GM21447 (cell line): ENCODE results near the gene AXIN1.
A peak's percentile ranks its signal among the peaks of the same experiment; 100 is the strongest.
"Not testable (repeated sequence)": the region's sequence is repeated elsewhere in the genome, so short reads cannot be mapped to it uniquely, and the experiment has no call there.

Source experiments
- ATAC-seq: cut with Tn5 transposase; IDR thresholded peaks from one replicate; pipeline ENCODE4 v1.9.1; 2021; ENCODE audit not compliant: unreplicated experiment

AXIN1 gene

DNA sequence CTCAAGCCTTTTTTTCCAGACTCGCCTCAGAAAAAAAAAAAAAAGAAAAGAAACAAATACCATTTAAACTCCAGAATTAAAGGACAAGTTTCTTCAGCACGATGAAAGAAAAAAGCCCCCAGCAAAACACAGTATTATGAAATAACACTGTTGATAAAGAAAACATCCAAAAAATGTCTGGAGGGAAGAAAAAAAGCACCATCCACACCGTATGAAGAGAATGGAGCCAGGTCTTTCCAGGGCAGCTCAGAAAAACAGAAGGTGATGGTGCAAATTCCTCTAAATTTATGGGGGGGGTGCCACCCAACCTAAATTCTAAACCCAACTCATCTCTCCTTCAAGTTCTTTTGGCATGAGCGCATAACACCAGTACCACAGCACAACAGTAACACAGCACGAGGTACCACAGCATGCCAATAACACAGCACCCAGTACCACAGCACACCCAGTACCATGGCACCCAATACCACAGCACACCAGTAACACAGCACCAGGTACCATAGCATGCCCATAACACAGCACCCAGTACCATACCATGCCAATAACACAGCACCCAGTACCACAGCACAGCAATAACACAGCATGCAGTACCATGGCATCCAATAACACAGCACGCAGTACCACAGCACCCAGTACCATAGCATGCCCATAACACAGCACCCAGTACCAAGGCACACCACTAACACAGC, 19.0 kb downstream of the AXIN1 start:
- ATAC-seq = no peak

DNA sequence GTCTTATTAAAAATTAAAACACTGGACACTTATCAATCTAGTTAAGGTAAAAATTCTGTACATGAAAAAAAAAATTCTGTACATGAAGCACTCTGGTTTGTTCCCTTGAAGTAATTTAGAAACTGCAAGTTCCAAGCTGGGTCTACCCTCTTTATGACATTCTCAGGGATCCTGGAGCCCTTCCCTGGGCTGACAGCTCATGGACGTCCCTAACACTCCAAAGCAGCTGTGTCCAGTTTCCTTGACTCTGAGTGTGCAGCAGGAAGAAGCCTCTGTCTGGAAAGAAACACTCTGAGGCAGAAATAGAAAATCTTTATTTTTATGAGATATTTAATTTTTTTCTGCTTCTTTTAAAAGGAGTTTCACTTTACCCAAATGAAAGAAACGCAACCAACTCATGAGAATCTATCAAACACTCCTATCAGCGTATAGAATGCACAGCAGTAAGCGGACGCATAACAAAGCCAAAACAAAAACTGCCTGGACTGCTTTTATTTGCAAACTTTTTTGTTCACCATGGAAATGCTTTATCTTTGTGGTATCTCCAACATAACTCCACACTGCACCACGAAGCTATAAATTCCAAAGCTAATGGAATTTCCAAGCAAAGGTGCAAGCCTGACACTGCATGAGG, 21.2 kb downstream of the AXIN1 start:
- ATAC-seq = not testable (repeated sequence)

DNA sequence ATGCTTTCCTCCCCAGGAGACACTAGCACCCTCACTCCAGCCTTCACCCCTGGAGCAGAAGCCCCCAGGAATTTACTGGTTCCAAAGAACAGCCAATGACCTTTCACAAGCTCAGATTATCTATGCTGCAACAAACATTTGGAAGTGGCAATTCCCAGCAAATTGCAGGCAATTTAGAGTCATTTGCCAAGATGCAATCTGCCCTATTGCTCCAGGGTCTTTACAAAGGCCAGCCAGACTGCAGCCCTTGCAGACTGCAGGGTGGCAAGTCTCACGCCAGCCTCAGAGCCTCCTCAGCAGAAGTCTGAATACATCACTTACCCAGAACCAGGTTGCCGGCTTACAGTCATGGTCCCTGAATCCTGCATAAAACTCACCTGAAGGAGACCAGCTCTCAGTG, 21.8 kb downstream of the AXIN1 start:
- no peak for ATAC-seq

DNA sequence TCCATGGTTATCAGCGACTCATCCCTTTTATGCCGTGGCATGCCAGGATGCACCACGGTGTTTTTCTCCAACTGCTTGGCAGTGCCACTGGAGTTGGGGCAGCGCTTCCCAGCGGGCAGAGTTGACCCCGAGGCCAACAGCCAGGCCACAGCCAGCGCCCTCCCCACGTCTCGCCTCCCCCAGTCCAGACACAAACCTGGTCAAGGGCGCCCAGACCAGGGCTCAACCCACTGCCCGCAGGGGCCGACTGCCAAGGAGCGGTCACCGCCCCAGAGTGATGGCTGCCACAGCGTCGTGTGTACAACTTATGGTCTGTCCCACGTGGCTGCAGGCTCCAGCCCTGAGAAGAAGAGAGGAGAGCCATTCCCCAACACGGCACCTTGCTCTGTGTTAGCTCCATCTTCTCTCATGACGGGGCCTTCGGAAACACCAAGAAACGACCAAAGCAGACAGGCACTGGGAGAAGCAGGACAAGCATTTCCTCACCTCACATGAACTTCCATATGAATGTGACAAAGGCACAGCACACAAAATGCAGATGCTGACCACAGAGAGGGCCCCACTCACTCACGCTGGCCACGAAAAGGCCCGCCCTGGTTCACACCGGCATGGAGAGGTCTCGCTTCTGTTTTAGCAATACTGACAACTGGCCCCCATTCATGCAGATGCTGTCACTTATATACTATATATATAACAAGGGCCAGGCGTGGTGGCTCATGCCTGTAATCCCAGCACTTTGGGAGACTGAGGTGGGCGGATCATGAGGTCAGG, 27.0 kb downstream of the AXIN1 start:
- no peak for ATAC-seq

DNA sequence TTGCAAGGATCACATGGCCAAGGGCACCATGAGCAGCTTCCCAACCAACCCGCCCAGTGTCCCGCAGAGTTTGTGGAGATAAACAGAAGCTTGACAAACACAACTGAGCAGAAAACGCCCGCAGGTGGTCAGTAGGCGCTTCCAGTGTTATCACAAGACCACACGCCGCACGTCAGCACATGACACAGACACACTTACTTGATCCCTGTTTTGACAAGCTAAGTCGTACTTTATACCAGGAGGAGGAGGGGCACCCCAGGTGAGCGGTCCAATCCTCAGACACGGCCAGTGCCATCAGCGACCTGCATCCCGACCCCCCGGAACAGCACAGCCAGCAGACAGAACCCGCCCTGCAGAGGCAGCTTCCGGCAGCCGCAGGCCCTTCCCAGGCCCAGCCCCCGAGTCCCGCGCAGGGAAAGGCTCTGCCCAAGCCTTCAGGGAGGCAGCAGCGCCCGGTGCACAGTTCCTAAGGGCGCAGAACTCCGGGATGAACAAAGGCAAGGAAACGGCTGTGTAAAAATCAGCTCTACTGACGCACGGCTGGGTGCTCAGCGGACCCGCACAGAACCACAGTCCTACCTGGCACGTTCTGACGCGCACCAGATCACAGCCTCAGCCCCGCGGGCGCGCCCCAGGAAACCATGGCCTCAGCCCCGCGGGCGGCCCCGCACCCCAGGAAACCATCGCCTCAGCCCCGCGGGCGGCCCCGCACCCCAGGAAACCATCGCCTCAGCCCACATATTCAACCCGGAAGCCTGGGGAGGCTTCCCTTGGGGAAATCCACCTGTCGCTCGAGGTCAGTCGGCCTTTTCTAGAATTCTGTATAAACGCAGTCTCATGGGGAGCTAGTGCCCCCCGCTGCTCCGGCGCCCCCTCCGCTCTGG, 27.8 kb downstream of the AXIN1 start:
- peak; percentile 57 for ATAC-seq

DNA sequence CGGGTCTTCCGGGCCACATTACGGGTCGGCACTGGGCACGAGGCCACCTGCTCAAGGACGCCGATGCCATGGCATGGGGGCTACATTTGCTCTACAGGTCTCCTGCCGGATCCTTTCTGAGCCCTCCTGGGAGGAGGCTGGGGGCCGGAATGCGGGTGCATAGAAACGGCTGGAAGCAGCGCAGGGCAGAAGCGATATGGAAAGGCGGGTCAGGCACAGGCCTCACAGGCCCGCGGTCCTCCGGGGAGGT, 28.4 kb downstream of the AXIN1 start:
- ATAC-seq = no peak

DNA sequence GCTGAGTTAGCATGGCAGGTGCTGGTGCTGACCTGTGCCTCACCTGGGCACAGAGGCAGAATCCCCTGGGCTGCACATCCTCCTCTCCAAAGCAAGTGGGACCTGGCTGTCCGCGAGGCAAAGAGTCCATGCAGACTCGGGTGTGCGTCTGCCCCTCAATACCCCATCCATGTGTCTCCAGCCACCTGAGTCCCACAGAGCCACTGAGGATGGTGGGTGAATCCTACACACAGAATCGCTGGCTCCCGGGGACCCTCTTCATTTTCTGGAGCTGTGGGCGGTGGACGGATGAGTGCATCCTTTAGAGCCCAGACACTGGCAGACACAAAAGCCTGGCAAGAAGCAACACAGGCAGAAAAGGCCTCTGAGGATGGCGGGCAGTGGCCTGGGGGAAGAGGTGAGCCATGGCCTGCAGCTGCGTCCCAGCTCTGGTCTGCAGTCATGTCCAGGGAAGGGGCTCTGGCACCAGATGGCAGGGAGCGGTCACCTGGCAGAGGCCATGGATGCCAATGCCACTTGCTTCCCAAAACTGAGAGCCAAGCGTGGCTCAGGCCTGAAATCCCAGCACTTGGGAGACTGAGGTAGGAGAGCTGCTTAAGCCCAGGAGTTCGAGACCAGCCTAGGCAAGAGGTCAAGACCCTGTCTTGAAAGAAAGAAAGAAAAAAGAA, 29.9 kb downstream of the AXIN1 start:
- no peak for ATAC-seq

DNA sequence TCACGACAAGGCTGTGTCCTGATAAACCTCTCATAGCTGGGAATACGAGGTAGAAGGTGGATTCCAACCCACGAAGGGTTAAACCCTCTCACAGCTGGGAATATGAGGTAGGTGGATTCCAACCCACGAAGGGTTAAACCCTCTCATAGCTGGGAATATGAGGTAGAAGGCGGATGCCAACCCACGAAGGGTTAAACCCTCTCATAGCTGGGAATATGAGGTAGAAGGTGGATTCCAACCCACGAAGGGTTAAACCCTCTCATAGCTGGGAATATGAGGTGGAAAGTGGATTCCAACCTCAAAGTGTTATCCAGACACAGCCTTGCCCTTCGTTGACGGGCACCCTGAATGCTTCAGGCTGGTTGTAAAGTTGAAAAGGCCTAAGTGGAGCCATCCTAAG, 31.0 kb downstream of the AXIN1 start:
- no peak for ATAC-seq

DNA sequence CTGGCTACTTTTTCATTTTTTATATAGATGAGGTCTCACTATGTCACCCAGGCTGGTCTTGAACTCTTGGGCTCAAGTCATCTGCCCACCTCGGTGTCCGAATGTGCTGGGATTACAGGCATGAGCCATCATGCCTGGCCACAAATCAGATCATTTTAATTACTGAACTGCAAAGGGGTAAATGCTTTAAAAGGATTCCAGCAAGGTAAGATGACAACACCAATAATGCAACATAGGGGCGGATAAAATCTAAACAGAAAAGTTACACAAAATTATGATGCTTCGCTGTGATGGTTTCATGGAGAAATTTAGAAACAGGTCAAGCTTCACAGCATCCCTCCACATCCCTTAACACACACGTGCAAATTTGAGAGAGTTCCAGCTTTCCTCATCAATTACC, 32.3 kb downstream of the AXIN1 start:
- ATAC-seq = no peak

DNA sequence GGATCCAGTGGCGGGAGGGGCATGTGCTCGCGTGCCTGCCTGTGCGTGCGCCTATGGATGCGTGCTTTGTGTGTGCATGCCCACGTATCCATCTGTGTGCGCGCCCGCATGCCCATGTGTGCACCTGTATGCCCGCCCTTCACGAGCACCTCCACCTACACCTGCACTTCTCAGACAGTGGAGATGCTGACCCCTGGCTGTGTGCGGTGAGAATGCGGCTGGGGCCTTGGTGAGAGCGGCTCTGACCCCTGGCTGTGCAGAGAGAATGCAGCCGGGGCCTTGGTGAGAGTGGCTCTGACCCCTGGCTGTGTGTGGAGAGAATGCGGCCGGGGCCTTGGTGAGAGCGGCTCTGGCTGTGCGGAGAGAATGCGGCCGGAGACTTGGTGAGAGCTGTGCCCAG, 33.9 kb downstream of the AXIN1 start:
- ATAC-seq = no peak

DNA sequence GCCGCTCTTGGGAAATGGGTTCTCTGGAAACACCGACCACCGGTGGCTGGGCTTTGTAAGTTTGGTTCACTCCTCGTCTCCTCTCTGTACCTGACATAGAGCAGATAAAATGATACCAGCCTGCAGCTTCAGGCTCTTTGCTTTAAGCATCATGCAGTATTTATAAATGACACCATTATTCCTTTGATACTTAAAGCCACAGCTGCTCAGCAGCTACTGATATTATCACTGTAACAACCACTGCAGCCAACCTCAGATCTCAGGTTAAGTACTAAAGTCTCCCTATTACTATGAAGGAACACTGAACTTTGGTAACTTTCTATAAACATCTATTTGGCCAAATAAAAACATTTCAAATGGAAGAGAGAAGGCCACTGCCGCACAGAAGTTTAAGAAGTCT, 34.9 kb downstream of the AXIN1 start:
- no peak for ATAC-seq

DNA sequence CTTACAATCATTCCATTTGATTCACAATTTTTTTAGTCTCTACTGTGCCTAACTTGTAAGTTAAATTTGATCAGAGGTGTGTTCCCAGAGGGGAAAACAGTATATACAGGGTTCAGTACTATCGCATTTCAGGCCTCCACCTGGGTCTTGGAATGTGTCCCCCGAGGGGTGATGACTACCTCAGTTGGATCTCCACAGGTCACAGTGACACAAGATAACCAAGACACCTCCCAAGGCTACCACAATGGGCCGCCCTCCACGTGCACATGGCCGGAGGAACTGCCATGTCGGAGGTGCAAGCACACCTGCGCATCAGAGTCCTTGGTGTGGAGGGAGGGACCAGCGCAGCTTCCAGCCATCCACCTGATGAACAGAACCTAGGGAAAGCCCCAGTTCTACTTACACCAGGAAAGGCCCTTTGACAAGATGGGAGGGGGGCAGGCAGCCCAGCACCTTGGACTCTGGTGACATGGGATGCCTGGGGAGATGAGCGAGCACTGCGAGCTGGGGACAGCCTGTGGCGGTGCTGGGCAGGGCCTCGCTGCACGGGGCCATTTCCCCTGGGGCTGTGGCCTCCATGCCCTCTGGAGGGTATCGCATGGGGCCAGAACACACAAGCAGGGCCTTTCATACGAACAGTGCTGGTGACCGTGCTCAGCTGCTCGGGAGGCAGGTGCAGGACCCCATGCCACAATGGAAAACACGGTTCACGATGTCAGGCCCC, 35.6 kb downstream of the AXIN1 start:
- no peak for ATAC-seq

DNA sequence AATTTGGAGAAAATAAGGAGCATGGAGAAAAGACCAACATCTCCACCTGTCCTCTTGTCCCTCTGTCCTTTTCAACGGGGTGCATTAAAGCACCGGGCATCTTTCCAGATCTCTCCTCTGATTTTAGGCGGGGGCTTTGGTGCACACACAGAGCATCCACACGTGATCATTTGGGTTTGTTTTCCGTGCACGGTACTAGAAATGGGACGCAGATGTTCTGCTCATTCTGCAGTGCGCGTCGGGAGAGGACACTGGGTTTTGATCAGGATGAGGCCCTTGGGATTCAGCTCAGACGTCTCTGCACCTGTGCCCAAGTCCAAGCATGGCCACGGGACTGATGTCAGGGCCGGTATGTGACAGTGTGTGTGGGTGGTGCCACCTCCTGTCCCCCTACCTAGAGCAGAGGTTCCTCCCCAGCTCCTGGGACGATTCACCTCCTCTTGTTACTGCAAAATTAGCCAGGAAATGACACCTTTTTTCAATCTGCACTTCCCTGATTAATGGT, 37.7 kb downstream of the AXIN1 start:
- no peak for ATAC-seq

DNA sequence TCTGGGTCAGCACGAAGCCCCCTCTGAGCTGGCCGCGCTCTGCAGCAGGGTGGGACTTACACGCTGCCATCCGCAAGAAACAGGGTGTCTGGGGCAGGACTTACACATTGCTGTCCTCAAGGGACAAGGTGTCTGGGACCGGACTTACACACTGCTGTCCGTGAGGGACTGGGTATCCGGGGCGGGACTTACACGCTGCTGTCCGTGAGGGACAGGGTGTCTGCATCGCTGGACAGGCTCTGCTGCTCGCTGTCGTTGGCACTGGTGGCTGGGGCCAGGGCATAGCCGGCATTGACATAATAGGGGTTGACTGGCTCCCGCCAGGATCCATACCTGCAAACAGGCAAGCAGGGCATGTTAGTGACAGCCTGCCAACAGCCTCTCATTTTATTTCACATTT, 38.2 kb downstream of the AXIN1 start:
- ATAC-seq = no peak

DNA sequence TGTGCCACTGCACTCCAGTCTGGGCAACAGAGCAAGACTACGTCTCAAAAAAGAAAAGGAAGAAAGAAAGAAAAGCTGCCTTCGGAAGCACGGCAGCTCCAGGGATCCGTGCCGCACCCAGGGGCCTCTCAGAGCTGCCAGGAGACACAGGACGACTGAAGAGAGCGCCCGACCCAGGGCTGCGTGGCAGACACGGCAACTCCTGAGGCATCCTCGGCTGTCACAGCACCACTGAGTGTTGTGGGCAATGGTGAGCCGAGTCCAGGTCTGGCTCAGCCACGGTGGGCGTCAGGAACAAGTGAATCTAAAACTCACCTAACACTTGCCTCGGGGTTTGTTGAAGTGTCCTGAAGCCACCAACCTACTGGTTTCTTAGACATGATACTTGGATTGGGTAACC, 40.8 kb downstream of the AXIN1 start:
- ATAC-seq = no peak

DNA sequence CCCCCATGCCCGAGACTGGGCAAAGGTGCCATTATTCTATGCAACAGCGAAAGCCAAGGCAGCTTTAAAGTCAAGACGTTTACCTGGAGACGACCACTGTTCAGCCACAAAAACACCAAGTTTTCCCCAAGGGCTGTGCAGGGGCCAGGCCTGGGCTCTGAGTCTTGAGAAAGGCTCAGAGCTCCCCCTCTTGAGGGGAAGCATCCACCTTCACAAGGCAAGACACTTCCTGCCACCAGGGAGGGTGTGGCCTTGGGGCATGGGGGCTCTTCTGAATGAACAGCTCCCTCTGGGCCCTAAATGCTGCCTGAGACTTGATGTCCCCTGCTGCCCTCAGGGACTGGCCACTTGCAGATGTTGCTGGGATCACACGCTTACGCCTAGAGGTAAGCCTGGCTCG, 43.0 kb downstream of the AXIN1 start:
- ATAC-seq = no peak

DNA sequence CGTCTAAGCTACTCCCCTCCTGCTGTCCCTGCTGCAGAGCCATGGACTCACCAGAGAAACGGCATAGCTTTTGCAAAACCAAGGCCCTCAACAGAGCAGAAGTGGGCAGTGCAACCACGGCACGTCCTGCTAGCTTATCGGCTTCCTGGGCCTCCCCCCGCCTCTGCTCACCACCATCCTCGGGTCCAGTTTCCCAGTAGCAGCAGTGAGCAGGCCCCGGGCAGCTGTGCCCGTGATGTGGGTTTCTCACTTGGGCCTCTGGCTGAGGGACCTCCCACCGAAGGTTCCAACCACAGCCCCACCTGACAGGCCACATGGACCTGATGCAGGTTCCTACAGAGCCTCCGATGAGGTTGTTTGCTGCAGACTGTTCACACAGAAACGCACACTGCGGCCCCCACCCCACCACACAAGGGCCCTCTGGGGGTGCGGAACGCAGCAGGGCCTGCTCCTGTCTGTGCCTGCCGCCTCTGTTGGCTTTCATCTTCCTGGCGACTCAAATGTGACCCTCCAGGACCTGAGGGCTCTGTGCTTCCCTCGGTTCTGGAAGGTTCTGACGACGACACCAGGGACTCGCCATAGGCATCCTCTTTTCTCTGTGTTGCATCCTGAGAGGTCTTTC, 44.7 kb downstream of the AXIN1 start:
- ATAC-seq = no peak

DNA sequence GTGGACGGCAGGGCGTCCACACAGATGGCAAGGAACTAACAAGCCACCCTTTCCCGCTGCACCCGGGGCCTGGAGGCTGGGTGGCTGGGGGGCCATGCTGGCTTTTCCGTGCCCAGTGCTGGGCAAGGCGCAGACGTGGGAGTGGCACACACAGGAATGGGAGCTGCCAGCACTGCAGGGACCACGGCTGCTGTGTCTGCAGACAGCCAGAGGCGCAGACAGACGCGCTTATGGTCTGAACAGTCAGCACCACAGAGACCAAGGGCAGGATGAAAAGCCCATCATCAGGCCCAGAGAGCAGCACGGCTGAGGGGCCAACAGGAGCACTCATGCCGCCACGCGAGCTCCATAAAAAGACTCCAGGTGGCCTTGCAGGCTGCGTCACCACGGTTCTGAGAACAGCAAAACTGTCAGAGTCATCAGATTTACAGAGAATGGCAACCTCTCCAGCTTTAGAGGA, 45.6 kb downstream of the AXIN1 start:
- no peak for ATAC-seq

DNA sequence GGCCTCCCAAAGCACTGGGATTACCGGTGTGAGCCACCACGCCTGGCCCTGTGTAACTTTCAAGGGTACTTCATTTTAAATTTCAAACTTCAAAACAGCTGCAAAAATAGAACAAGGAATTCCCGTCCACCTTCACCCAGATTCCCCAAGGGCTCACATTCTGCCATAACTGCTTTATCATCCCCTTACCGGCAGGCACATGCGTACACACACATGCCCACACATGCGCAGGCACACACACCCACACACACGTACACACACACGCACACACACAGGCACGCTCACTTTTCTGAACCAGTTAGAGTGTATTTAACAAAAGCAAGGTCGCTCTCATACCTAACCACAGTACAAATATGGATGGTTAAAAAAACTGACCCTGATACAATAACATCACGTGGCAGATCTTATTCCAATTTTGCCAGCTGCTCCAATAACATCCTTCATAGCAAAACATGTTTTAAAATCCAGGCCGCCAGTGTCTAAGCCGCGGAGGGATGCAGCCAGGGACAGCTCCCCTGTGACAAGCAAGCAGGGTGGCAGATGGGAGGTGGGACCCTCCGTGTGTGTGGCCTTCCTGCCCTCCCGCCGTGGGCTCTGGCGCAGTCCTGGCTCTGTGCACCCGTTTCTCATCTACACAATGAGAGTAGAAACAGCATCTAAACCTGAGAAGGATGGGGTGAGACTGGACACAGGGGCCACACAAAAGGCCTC, 46.5 kb downstream of the AXIN1 start:
- no peak for ATAC-seq
